GM21576 (cell line): ENCODE data around the gene PCCB.
"Not testable (repeated sequence)": the region's sequence is repeated elsewhere in the genome, so short reads cannot be mapped to it uniquely, and the experiment has no call there.

Experiments
- ATAC-seq: cut with Tn5 transposase; IDR thresholded peaks from one replicate; pipeline ENCODE4 v1.9.1; 2021; ENCODE audit warnings: mild to moderate bottlenecking, moderate library complexity; ENCODE audit not compliant: unreplicated experiment

The PCCB gene

GRCh38 chr3:136250059-136250902, at the start of gene PCCB:
Gene PCCB, plus strand, starts transcription at chr3:136250340. Its CDS starts 36 bp downstream, at chr3:136250376.
- ATAC-seq, result peak; percentile 93

GRCh38 chr3:136207489-136208115, 42.5 kb upstream of the PCCB start:
- no peak for ATAC-seq

GRCh38 chr3:136209921-136210320, 40.2 kb upstream of the PCCB start:
- no peak for ATAC-seq

GRCh38 chr3:136211547-136211946, 38.6 kb upstream of the PCCB start:
- ATAC-seq, result no peak

GRCh38 chr3:136222746-136223145, 27.4 kb upstream of the PCCB start:
- not testable (repeated sequence) for ATAC-seq

- no peak for ATAC-seq
Observed at GRCh38 chr3:136232413-136232812, 17.7 kb upstream of the PCCB start.

- ATAC-seq, result no peak
Observed at GRCh38 chr3:136235545-136235944, 14.6 kb upstream of the PCCB start.

- no peak for ATAC-seq
Observed at GRCh38 chr3:136236109-136236508, 14.0 kb upstream of the PCCB start.

- ATAC-seq, result no peak
Observed at GRCh38 chr3:136237103-136237502, 13.0 kb upstream of the PCCB start.

- no peak for ATAC-seq
Observed at GRCh38 chr3:136237961-136238649, 12.0 kb upstream of the PCCB start.

GRCh38 chr3:136239094-136239493, 11.0 kb upstream of the PCCB start:
- no peak for ATAC-seq

- ATAC-seq, result no peak
Observed at GRCh38 chr3:136245691-136246090, 4.4 kb upstream of the PCCB start.

GRCh38 chr3:136247436-136247835, 2.7 kb upstream of the PCCB start:
- ATAC-seq, result no peak

GRCh38 chr3:136247855-136248590, 2.1 kb upstream of the PCCB start:
- no peak for ATAC-seq

GRCh38 chr3:136249091-136249490, 1.0 kb upstream of the PCCB start:
- ATAC-seq, result no peak

- no peak for ATAC-seq
Observed at GRCh38 chr3:136249593-136249992, 547 bp upstream of the PCCB start.

GRCh38 chr3:136250903-136251460, 842 bp downstream of the PCCB start:
- ATAC-seq, result peak; percentile 25

- ATAC-seq, result no peak
Observed at GRCh38 chr3:136251511-136251910, 1.4 kb downstream of the PCCB start.

- ATAC-seq, result no peak
Observed at GRCh38 chr3:136255672-136256406, 5.7 kb downstream of the PCCB start.

GRCh38 chr3:136258199-136258598, 8.1 kb downstream of the PCCB start:
- ATAC-seq, result no peak
